Measurements from ENCODE around the gene CADM2. TPM values are rescaled to one million over a fixed set of nuclear protein-coding genes. Genes with fewer than 3 reads are reported as not detected.

The CADM2 gene
- total and polyA plus RNA-seq, 2 experiments from 2014 or later: 0.09 TPM; not detected in 1

- Histone ChIP-seq H3K9me2 (ENCODE audit: insufficient read depth) (no peaks in the 10 kb centered on the region), H3K9me3 (ENCODE audit: low read depth) (no peaks in the 10 kb centered on the region), H3K4me2 (ENCODE audit: unreplicated experiment) (no peak overlapping the region), H3K27me3 (replicated peaks; ENCODE audit: insufficient read depth) (no peaks in the 10 kb centered on the region), H3K9ac (no peak overlapping the region), H3K27ac (no peak overlapping the region), H4K20me1 (ENCODE audit: insufficient read depth) (no peaks in the 10 kb centered on the region), H3K4me1 (ENCODE audit: insufficient read depth) (no peaks in the 10 kb centered on the region), H3K79me2 (ENCODE audit: insufficient read depth) (no peaks in the 10 kb centered on the region), H3F3A (ENCODE audit: insufficient read depth) (no peaks in the 10 kb centered on the region), H2AFZ (no peak overlapping the region), H3K36me3 (ENCODE audit: low read depth) (no peaks in the 10 kb centered on the region), H3K4me3 (no peak overlapping the region)
- no peak for TF ChIP-seq EZH2 (IDR thresholded peaks at IDR 0.05; ENCODE audit: insufficient read depth, poor library complexity, severe bottlenecking)
- TF ChIP-seq EZH2phosphoT487 (IDR thresholded peaks at IDR 0.05; ENCODE audit: insufficient read depth, low read depth): no peak
- no peak for DNase-seq
- in situ Hi-C loops (cut with MboI): no loop called here
- WGBS, 2 experiments (ENCODE audit: low coverage in 1 of 2, low lambda C conversion rate in 2 of 2, missing lambda C conversion rate in 2 of 2): 22 to 26% methylated on average over 3 of the region's 3 CpGs
Measured at GRCh38 chr3:85321892-85322291, 363.1 kb downstream of the CADM2 start.

GRCh38 chr3:85330071-85330470 is 371.3 kb downstream of the CADM2 start:
- in situ Hi-C loops (cut with MboI): no loop called here
- WGBS, 2 experiments (ENCODE audit: low coverage in 1 of 2, low lambda C conversion rate in 2 of 2, missing lambda C conversion rate in 2 of 2): 15 to 19% methylated on average over 2 of the region's 2 CpGs
- Histone ChIP-seq H3K4me3 (no peak overlapping the region), H3K4me2 (ENCODE audit: unreplicated experiment) (no peak overlapping the region), H3F3A (ENCODE audit: insufficient read depth) (no peaks in the 10 kb centered on the region), H3K9ac (no peak overlapping the region), H3K36me3 (ENCODE audit: low read depth) (no peaks in the 10 kb centered on the region), H4K20me1 (ENCODE audit: insufficient read depth) (no peaks in the 10 kb centered on the region), H2AFZ (no peak overlapping the region), H3K9me3 (ENCODE audit: low read depth) (no peaks in the 10 kb centered on the region), H3K27ac (no peak overlapping the region), H3K4me1 (ENCODE audit: insufficient read depth) (no peaks in the 10 kb centered on the region), H3K27me3 (replicated peaks; ENCODE audit: insufficient read depth) (no peaks in the 10 kb centered on the region), H3K79me2 (ENCODE audit: insufficient read depth) (no peaks in the 10 kb centered on the region), H3K9me2 (ENCODE audit: insufficient read depth) (no peaks in the 10 kb centered on the region; the same call in 1 of the 2 replicates)
- no peak for DNase-seq
- no peak for TF ChIP-seq EZH2phosphoT487 (IDR thresholded peaks at IDR 0.05; ENCODE audit: insufficient read depth, low read depth)

DNA sequence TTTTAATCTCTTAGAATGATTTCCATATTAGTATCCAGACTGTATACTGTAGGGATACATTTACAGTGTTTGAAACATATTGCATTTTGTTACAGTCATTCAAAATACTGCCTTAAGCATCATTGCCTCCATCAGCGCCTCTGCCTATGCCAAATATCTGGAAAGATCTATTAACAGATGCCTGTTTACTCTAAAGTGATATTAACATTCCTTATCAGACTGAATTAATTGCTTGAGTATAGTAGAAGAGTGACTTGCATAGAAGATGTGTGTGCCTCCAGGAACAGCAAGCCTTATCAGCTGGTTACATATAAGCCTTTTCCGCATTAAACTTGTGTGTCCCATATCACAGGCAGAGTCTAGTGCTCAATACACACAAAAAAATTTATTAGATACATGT is 379.1 kb downstream of the CADM2 start:
- DNase-seq: no peak
- no peak overlapping the region for H3K27ac ChIP-seq
- H3K4me2 ChIP-seq (ENCODE audit: unreplicated experiment): no peak overlapping the region
- no peaks in the 10 kb centered on the region for H3K36me3 ChIP-seq (ENCODE audit: low read depth)
- H3K4me1 ChIP-seq (ENCODE audit: insufficient read depth): no peaks in the 10 kb centered on the region
- H2AFZ ChIP-seq: no peak overlapping the region
- no peaks in the 10 kb centered on the region for H4K20me1 ChIP-seq (ENCODE audit: insufficient read depth)
- H3K4me3 ChIP-seq: no peak overlapping the region
- H3K27me3 ChIP-seq (replicated peaks; ENCODE audit: insufficient read depth): no peaks in the 10 kb centered on the region
- no peak for TF ChIP-seq EZH2phosphoT487 (IDR thresholded peaks at IDR 0.05; ENCODE audit: insufficient read depth, low read depth)
- no peak for TF ChIP-seq EZH2 (IDR thresholded peaks at IDR 0.05; ENCODE audit: insufficient read depth, poor library complexity, severe bottlenecking)
- no peaks in the 10 kb centered on the region for H3K79me2 ChIP-seq (ENCODE audit: insufficient read depth)
- H3F3A ChIP-seq (ENCODE audit: insufficient read depth): no peaks in the 10 kb centered on the region
- no peaks in the 10 kb centered on the region; the same call in 1 of the 2 replicates for H3K9me2 ChIP-seq (ENCODE audit: insufficient read depth)
- in situ Hi-C loops (cut with MboI): no loop called here
- WGBS, 2 experiments (ENCODE audit: low coverage in 1 of 2, low lambda C conversion rate in 2 of 2, missing lambda C conversion rate in 2 of 2): 13 to 25% methylated on average over 2 of the region's 2 CpGs
- H3K9me3 ChIP-seq (ENCODE audit: low read depth): no peaks in the 10 kb centered on the region
- H3K9ac ChIP-seq: no peak overlapping the region

GRCh38 chr3:85342915-85343314 is 384.1 kb downstream of the CADM2 start:
- Histone ChIP-seq H4K20me1 (ENCODE audit: insufficient read depth) (no peaks in the 10 kb centered on the region), H3K27ac (no peak overlapping the region), H3K79me2 (ENCODE audit: insufficient read depth) (no peaks in the 10 kb centered on the region), H3K36me3 (ENCODE audit: low read depth) (no peaks in the 10 kb centered on the region), H2AFZ (no peak overlapping the region), H3K9me3 (ENCODE audit: low read depth) (no peaks in the 10 kb centered on the region), H3F3A (ENCODE audit: insufficient read depth) (no peaks in the 10 kb centered on the region), H3K27me3 (replicated peaks; ENCODE audit: insufficient read depth) (no peaks in the 10 kb centered on the region), H3K4me3 (no peak overlapping the region), H3K4me2 (ENCODE audit: unreplicated experiment) (no peak overlapping the region), H3K4me1 (ENCODE audit: insufficient read depth) (no peaks in the 10 kb centered on the region), H3K9me2 (ENCODE audit: insufficient read depth) (no peaks in the 10 kb centered on the region), H3K9ac (no peak overlapping the region)
- no peak for DNase-seq
- in situ Hi-C loops (cut with MboI): no loop called here
- TF ChIP-seq EZH2 (IDR thresholded peaks at IDR 0.05; ENCODE audit: insufficient read depth, poor library complexity, severe bottlenecking): no peak
- TF ChIP-seq EZH2phosphoT487 (IDR thresholded peaks at IDR 0.05; ENCODE audit: insufficient read depth, low read depth): no peak
- 11 to 12% methylated on average over 3 of the region's 3 CpGs for WGBS, 2 experiments (ENCODE audit: low coverage in 1 of 2, low lambda C conversion rate in 2 of 2, missing lambda C conversion rate in 2 of 2)

GRCh38 chr3:85355572-85355971 is 396.8 kb downstream of the CADM2 start:
- H3K27ac ChIP-seq: no peak overlapping the region
- WGBS, 2 experiments (ENCODE audit: low coverage in 1 of 2, low lambda C conversion rate in 2 of 2, missing lambda C conversion rate in 2 of 2): 62 to 70% methylated on average over 4 of the region's 4 CpGs
- H4K20me1 ChIP-seq (ENCODE audit: insufficient read depth): no peaks in the 10 kb centered on the region
- no peaks in the 10 kb centered on the region for H3K79me2 ChIP-seq (ENCODE audit: insufficient read depth)
- H2AFZ ChIP-seq: no peak overlapping the region
- H3K9me3 ChIP-seq (ENCODE audit: low read depth): no peaks in the 10 kb centered on the region
- H3K9me2 ChIP-seq (ENCODE audit: insufficient read depth): no peaks in the 10 kb centered on the region
- in situ Hi-C loops (cut with MboI): no loop called here
- H3K4me1 ChIP-seq (ENCODE audit: insufficient read depth): no peaks in the 10 kb centered on the region
- no peaks in the 10 kb centered on the region for H3F3A ChIP-seq (ENCODE audit: insufficient read depth)
- H3K4me2 ChIP-seq (ENCODE audit: unreplicated experiment): no peak overlapping the region
- H3K4me3 ChIP-seq: no peak overlapping the region
- no peak overlapping the region for H3K9ac ChIP-seq
- TF ChIP-seq EZH2phosphoT487 (IDR thresholded peaks at IDR 0.05; ENCODE audit: insufficient read depth, low read depth): no peak
- TF ChIP-seq EZH2 (IDR thresholded peaks at IDR 0.05; ENCODE audit: insufficient read depth, poor library complexity, severe bottlenecking): no peak
- no peak for DNase-seq
- H3K36me3 ChIP-seq (ENCODE audit: low read depth): no peaks in the 10 kb centered on the region
- no peaks in the 10 kb centered on the region for H3K27me3 ChIP-seq (replicated peaks; ENCODE audit: insufficient read depth)
